OCI-LY1 (cell line): ENCODE results near the gene CARS2.

ENCODE experiments used
- H2AFZ ChIP-seq: fragments of 200-600 bp; sonication (generic), shearing (Covaris generic); 2 replicates; pipeline ENCODE4 v1.6.0; 2014; ENCODE audit warnings: antibody characterized with exemption, mild to moderate bottlenecking, low read length
- H3F3A ChIP-seq: fragments of 200-600 bp; sonication (generic), shearing (Covaris generic); 2 replicates; pipeline ENCODE4 v1.6.0; 2014; ENCODE audit warnings: mild to moderate bottlenecking, antibody characterized with exemption, low read length, moderate library complexity; ENCODE audit not compliant: insufficient read depth
- H3K27ac ChIP-seq: fragments of 200-600 bp; sonication (generic); 2 replicates; pipeline ENCODE4 v1.5.1; 2014; ENCODE audit warnings: low read length, mixed run types, mild to moderate bottlenecking, low read depth; ENCODE audit not compliant: poor library complexity, severe bottlenecking
- H3K27me3 ChIP-seq: fragments of 200-600 bp; sonication (generic); 2 replicates; pipeline ENCODE4 v1.6.0; 2014; ENCODE audit warnings: antibody characterized with exemption, mild to moderate bottlenecking, low read length, moderate library complexity; ENCODE audit not compliant: insufficient read depth
- H3K36me3 ChIP-seq: fragments of 200-600 bp; sonication (generic); 2 replicates; pipeline ENCODE4 v1.6.1; 2014; ENCODE audit warnings: mild to moderate bottlenecking, antibody characterized with exemption, low read length, moderate library complexity, mixed read lengths; ENCODE audit not compliant: insufficient read depth
- H3K4me1 ChIP-seq: fragments of 200-600 bp; sonication (generic); 2 replicates; pipeline ENCODE4 v1.5.1; 2014; ENCODE audit warnings: mild to moderate bottlenecking, low read length, moderate library complexity; ENCODE audit not compliant: insufficient read depth, severe bottlenecking
- H3K4me2 ChIP-seq: fragments of 200-600 bp; sonication (generic), shearing (Covaris generic); 2 replicates; pipeline ENCODE4 v1.6.1; 2014; ENCODE audit warnings: low read length
- H3K4me3 ChIP-seq: fragments of 200-600 bp; sonication (generic); 2 replicates; pipeline ENCODE4 v1.5.1; 2014; ENCODE audit warnings: low read length, low read depth, mild to moderate bottlenecking, mixed read lengths; ENCODE audit not compliant: poor library complexity, severe bottlenecking
- H3K79me2 ChIP-seq: fragments of 200-600 bp; shearing (Covaris generic); 2 replicates; pipeline ENCODE4 v1.6.1; 2016; ENCODE audit warnings: mixed run types, low read length, mixed read lengths; ENCODE audit not compliant: insufficient read depth
- H3K9ac ChIP-seq: fragments of 200-600 bp; sonication (generic), shearing (Covaris generic); 2 replicates; pipeline ENCODE4 v1.6.1; 2014; ENCODE audit warnings: mild to moderate bottlenecking, low read length, mixed read lengths
- H3K9me2 ChIP-seq: fragments of 200-600 bp; sonication (generic), shearing (Covaris generic); 2 replicates; pipeline ENCODE4 v1.6.1; 2014; ENCODE audit warnings: low read depth, mild to moderate bottlenecking, low read length, mixed read lengths
- H3K9me3 ChIP-seq: fragments of 200-600 bp; shearing (Covaris generic); 2 replicates; pipeline ENCODE4 v1.6.1; 2014; ENCODE audit warnings: low read length, mixed read lengths
- H4K20me1 ChIP-seq: fragments of 200-600 bp; sonication (generic), shearing (Covaris generic); 2 replicates; pipeline ENCODE4 v1.6.0; 2016; ENCODE audit warnings: mild to moderate bottlenecking, low read length; ENCODE audit not compliant: insufficient read depth
- CTCF ChIP-seq: fragments of 200-600 bp; sonication (generic), shearing (Covaris generic); IDR thresholded peaks from 2 replicates; pipeline ENCODE4 v1.5.1; 2017; ENCODE audit warnings: mild to moderate bottlenecking, antibody characterized with exemption, low read length, moderate library complexity, mixed read lengths
- EZH2 ChIP-seq: fragments of 200-600 bp; sonication (generic), shearing (Covaris generic); IDR thresholded peaks from 2 replicates; pipeline ENCODE4 v1.8.0; 2017; ENCODE audit warnings: borderline replicate concordance, mixed run types, mild to moderate bottlenecking, antibody characterized with exemption, low read length, moderate library complexity, mixed read lengths

CARS2 gene

DNA sequence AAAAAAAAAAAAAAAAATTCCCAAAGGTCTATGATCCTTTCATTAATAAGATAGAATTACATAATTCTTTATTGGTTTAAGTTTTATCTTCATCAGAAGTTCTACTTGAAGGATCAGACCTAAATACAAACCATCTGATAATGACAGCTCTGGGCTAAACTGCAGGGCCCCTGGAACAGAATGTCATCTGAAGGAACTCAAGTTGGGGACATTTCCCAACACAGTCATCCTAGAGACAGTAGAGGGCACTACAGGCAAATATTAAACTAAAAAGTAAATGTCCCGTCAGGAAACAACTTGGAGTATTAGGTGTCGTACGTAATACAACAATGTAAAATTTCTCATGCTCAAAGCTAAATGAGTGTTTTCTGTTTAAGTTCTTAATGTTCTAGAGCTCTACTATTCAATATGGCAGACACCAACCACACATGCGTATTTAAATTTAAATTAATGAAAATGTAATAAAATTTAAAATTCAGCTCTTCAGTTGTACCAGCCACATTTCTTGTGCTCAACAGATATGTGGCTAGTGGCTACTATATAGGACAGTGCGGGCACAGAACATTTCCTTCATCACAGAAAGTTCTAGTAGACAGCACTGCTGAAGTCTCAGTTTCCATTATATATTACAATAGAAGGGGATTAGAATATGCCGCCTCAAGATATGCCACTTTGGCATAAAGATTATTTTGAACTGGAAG is 112.3 kb downstream of the CARS2 start:
- Histone ChIP-seq H3K27ac (no peak overlapping the region), H3K27me3 (no peaks in the 10 kb centered on the region; the same call in 1 of the 2 replicates), H3F3A (no peaks in the 10 kb centered on the region), H3K9ac (no peak overlapping the region), H3K9me2 (no peaks in the 10 kb centered on the region), H3K36me3 (no peaks in the 10 kb centered on the region), H3K79me2 (no peaks in the 10 kb centered on the region), H3K4me2 (no peak overlapping the region), H3K9me3 (no peaks in the 10 kb centered on the region), H2AFZ (no peak overlapping the region), H4K20me1 (no peaks in the 10 kb centered on the region), H3K4me1 (no peaks in the 10 kb centered on the region), H3K4me3 (no peak overlapping the region)
- TF ChIP-seq CTCF, result peak; percentile 79
- no peak for TF ChIP-seq EZH2

- Histone ChIP-seq H3K4me2 (no peak overlapping the region), H3K27ac (no peak overlapping the region), H3K4me3 (no peak overlapping the region), H3K36me3 (no peaks in the 10 kb centered on the region), H2AFZ (no peak overlapping the region), H3K9me3 (no peaks in the 10 kb centered on the region), H3K4me1 (no peaks in the 10 kb centered on the region), H3F3A (no peaks in the 10 kb centered on the region), H3K27me3 (no peaks in the 10 kb centered on the region; the same call in 1 of the 2 replicates), H3K9ac (no peak overlapping the region), H3K79me2 (no peaks in the 10 kb centered on the region), H4K20me1 (no peaks in the 10 kb centered on the region), H3K9me2 (no peaks in the 10 kb centered on the region)
- TF ChIP-seq CTCF, result no peak
- no peak for TF ChIP-seq EZH2
Measured at GRCh38 chr13:110592665-110593064, 113.3 kb downstream of the CARS2 start.
